ENCODE data around the gene RNF14. TPM values are rescaled to one million over a fixed set of nuclear protein-coding genes. Genes with fewer than 3 reads are reported as not detected.

The RNF14 gene
- total and polyA plus RNA-seq, 2 experiments from 2014 or later: 8.9 to 19.0 TPM

GRCh38 chr5:141976176-141976575, 7.3 kb downstream of the RNF14 start:
- peaks cover 28% of the 10 kb centered on the region for H3K36me3 Mint-ChIP-seq (ENCODE audit: low read depth)
- Histone ChIP-seq H3K27ac (ENCODE audit: low read depth) (no peak overlapping the region), H3K27me3 (ENCODE audit: insufficient read depth) (no peaks in the 10 kb centered on the region), H3K4me2 (no peak overlapping the region), H3K4me1 (ENCODE audit: insufficient read depth) (no peaks in the 10 kb centered on the region), H3K36me3 (ENCODE audit: insufficient read depth) (peaks cover 25% of the 10 kb centered on the region; the same call in 1 of the 2 replicates), H3K9me2 (ENCODE audit: insufficient read depth) (no peaks in the 10 kb centered on the region), H4K20me1 (replicated peaks; ENCODE audit: insufficient read depth) (no peaks in the 10 kb centered on the region), H3F3A (replicated peaks; ENCODE audit: low read depth) (no peaks in the 10 kb centered on the region), H3K79me2 (replicated peaks; ENCODE audit: insufficient read depth) (no peaks in the 10 kb centered on the region; the same call in 1 of the 2 replicates), H3K4me3 (no peak overlapping the region), H2AFZ (no peak overlapping the region)
- no peaks in the 10 kb centered on the region for H3K27me3 Mint-ChIP-seq (ENCODE audit: insufficient read depth, low read depth, poor library complexity)
- TF ChIP-seq CREB1 (CRISPR knock-in tag; IDR thresholded peaks at IDR 0.05; ENCODE audit: low read depth) (no peak), NANOG (IDR thresholded peaks at IDR 0.05; ENCODE audit: borderline replicate concordance) (no peak), ZNF114 (CRISPR knock-in tag; IDR thresholded peaks at IDR 0.05) (no peak), ZNF331 (CRISPR knock-in tag; IDR thresholded peaks at IDR 0.05; ENCODE audit: low read depth) (no peak), STAT1 (IDR thresholded peaks at IDR 0.05; ENCODE audit: unreplicated experiment) (no peak), POLR2AphosphoS5 (IDR thresholded peaks at IDR 0.05; ENCODE audit: low read depth) (no peak), EZH2phosphoT487 (IDR thresholded peaks at IDR 0.05; ENCODE audit: unreplicated experiment) (no peak), JUNB (IDR thresholded peaks at IDR 0.05; ENCODE audit: unreplicated experiment) (no peak), EZH2 (IDR thresholded peaks at IDR 0.05; ENCODE audit: low read depth, unreplicated experiment) (no peak), ZNF462 (CRISPR knock-in tag; IDR thresholded peaks at IDR 0.05) (no peak)
- TF ChIP-seq, protein P1, sequence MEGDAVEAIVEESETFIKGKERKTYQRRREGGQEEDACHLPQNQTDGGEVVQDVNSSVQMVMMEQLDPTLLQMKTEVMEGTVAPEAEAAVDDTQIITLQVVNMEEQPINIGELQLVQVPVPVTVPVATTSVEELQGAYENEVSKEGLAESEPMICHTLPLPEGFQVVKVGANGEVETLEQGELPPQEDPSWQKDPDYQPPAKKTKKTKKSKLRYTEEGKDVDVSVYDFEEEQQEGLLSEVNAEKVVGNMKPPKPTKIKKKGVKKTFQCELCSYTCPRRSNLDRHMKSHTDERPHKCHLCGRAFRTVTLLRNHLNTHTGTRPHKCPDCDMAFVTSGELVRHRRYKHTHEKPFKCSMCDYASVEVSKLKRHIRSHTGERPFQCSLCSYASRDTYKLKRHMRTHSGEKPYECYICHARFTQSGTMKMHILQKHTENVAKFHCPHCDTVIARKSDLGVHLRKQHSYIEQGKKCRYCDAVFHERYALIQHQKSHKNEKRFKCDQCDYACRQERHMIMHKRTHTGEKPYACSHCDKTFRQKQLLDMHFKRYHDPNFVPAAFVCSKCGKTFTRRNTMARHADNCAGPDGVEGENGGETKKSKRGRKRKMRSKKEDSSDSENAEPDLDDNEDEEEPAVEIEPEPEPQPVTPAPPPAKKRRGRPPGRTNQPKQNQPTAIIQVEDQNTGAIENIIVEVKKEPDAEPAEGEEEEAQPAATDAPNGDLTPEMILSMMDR (conservative IDR thresholded peaks at IDR 0.05; ENCODE audit: low read depth in 2 of 2): no peak
- TF ChIP-seq, protein P2, sequence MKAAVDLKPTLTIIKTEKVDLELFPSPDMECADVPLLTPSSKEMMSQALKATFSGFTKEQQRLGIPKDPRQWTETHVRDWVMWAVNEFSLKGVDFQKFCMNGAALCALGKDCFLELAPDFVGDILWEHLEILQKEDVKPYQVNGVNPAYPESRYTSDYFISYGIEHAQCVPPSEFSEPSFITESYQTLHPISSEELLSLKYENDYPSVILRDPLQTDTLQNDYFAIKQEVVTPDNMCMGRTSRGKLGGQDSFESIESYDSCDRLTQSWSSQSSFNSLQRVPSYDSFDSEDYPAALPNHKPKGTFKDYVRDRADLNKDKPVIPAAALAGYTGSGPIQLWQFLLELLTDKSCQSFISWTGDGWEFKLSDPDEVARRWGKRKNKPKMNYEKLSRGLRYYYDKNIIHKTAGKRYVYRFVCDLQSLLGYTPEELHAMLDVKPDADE (IDR thresholded peaks at IDR 0.05): no peak
- TF ChIP-seq, protein P3, sequence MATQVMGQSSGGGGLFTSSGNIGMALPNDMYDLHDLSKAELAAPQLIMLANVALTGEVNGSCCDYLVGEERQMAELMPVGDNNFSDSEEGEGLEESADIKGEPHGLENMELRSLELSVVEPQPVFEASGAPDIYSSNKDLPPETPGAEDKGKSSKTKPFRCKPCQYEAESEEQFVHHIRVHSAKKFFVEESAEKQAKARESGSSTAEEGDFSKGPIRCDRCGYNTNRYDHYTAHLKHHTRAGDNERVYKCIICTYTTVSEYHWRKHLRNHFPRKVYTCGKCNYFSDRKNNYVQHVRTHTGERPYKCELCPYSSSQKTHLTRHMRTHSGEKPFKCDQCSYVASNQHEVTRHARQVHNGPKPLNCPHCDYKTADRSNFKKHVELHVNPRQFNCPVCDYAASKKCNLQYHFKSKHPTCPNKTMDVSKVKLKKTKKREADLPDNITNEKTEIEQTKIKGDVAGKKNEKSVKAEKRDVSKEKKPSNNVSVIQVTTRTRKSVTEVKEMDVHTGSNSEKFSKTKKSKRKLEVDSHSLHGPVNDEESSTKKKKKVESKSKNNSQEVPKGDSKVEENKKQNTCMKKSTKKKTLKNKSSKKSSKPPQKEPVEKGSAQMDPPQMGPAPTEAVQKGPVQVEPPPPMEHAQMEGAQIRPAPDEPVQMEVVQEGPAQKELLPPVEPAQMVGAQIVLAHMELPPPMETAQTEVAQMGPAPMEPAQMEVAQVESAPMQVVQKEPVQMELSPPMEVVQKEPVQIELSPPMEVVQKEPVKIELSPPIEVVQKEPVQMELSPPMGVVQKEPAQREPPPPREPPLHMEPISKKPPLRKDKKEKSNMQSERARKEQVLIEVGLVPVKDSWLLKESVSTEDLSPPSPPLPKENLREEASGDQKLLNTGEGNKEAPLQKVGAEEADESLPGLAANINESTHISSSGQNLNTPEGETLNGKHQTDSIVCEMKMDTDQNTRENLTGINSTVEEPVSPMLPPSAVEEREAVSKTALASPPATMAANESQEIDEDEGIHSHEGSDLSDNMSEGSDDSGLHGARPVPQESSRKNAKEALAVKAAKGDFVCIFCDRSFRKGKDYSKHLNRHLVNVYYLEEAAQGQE (IDR thresholded peaks at IDR 0.05; ENCODE audit: unreplicated experiment): no peak
- no peaks in the 10 kb centered on the region for H3K9me3 Mint-ChIP-seq
- no peak for DNase-seq (ENCODE audit: low spot score)
- no peak overlapping the region for H3K27ac Mint-ChIP-seq
- no peaks in the 10 kb centered on the region for H3K4me1 Mint-ChIP-seq
- ATAC-seq: no peak
- no peak overlapping the region for H3K4me3 Mint-ChIP-seq
